Activated naive CD8-positive, alpha-beta T cell treated with anti-CD3 and anti-CD28 coated beads, Interleukin-2, amount 50 U/mL, for 16 hours (primary cell): Measurements from ENCODE around the gene SPPL2C.
A peak's percentile ranks its signal among the peaks of the same experiment; 100 is the strongest.

ENCODE experiments used
- DNase-seq: peaks from one replicate; pipeline ENCODE4 v3.0.0-alpha.2; 2020; ENCODE audit warnings: low read depth, low spot score

SPPL2C gene

GRCh38 chr17:45876539-45876938 lies 31.9 kb downstream of the SPPL2C start:
- DNase-seq: no peak

- no peak for DNase-seq
Observed at GRCh38 chr17:45877467-45877866, 32.8 kb downstream of the SPPL2C start.

- DNase-seq: no peak
Observed at GRCh38 chr17:45883063-45883462, 38.4 kb downstream of the SPPL2C start.

GRCh38 chr17:45886852-45887251 lies 42.2 kb downstream of the SPPL2C start:
- DNase-seq: no peak

GRCh38 chr17:45888392-45888791 lies 43.7 kb downstream of the SPPL2C start:
- DNase-seq: no peak

- DNase-seq: no peak
Observed at GRCh38 chr17:45889579-45889978, 44.9 kb downstream of the SPPL2C start.

GRCh38 chr17:45893725-45894021 lies 49.0 kb downstream of the SPPL2C start:
- DNase-seq: no peak

GRCh38 chr17:45894022-45894784 lies 49.5 kb downstream of the SPPL2C start, which contains the start of gene MAPT:
MAPT (plus strand) TSS chr17:45894554; CDS start chr17:45962338, 67,784 bp downstream.
- DNase-seq: peak; percentile 41

GRCh38 chr17:45895304-45895968 lies 50.8 kb downstream of the SPPL2C start:
- DNase-seq: no peak

GRCh38 chr17:45895969-45896785 lies 51.5 kb downstream of the SPPL2C start:
- no peak for DNase-seq
